Esophagus squamous epithelium (tissue), 4 donors: ENCODE measurements around the gene LRP10.

Source experiments
- POLR2A ChIP-seq, 4 donors: fragments of 450-650 bp; IDR thresholded peaks; one replicate each; pipeline ENCODE4 v1.6.1; 2017; ENCODE audit warnings: antibody characterized with exemption in 4 of 4, mild to moderate bottlenecking in 4 of 4, moderate library complexity in 3 of 4
- TF ChIP-seq, protein P1 (sequence below), 6 experiments: fragments of 450-650 bp in 4 of 6; fragments of 200-600 bp in 2 of 6; sonication (generic) in 2 of 6; IDR thresholded peaks; one replicate each; pipeline ENCODE4 v1.5.1; 2016 to 2019; ENCODE audit warnings: antibody characterized with exemption in 6 of 6, mild to moderate bottlenecking in 4 of 6, moderate library complexity in 4 of 6

DNA sequence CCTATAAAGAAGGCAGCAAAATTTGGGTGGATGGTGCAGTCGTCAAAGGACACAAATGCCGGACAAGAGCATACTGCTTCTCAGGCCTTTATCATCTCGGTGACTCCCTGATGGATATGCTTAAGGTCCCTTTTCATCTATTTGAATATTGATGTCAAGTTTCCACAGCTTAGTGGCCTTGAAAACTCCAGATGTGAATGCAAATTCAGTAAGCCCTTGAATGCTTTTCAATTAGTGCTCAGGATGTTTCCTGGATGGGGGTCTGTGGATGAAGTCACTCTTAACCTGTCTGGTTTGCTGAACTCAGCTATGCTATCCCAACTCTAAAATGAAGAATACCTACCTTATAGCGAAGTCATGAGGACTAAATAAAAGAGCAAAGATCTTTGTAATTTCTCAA, 22.2 kb downstream of the LRP10 start:
- TF ChIP-seq, protein P1, sequence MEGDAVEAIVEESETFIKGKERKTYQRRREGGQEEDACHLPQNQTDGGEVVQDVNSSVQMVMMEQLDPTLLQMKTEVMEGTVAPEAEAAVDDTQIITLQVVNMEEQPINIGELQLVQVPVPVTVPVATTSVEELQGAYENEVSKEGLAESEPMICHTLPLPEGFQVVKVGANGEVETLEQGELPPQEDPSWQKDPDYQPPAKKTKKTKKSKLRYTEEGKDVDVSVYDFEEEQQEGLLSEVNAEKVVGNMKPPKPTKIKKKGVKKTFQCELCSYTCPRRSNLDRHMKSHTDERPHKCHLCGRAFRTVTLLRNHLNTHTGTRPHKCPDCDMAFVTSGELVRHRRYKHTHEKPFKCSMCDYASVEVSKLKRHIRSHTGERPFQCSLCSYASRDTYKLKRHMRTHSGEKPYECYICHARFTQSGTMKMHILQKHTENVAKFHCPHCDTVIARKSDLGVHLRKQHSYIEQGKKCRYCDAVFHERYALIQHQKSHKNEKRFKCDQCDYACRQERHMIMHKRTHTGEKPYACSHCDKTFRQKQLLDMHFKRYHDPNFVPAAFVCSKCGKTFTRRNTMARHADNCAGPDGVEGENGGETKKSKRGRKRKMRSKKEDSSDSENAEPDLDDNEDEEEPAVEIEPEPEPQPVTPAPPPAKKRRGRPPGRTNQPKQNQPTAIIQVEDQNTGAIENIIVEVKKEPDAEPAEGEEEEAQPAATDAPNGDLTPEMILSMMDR (IDR thresholded peaks at IDR 0.05), result no peak
- TF ChIP-seq POLR2A (IDR thresholded peaks at IDR 0.05), result no peak
